ENCODE results near the gene CROCC2.

CROCC2 gene

GRCh38 chr2:240906141-240906910 lies at the start of gene CROCC2:
Gene CROCC2, plus strand, starts transcription at chr2:240906336. Its CDS starts 178 bp downstream, at chr2:240906514.
- no peak for DNase-seq (ENCODE audit: low read depth in 2 of 2)

GRCh38 chr2:240857039-240858008 lies 48.8 kb upstream of the CROCC2 start:
- no peak for DNase-seq (ENCODE audit: low read depth in 2 of 2)

- DNase-seq (ENCODE audit: low read depth in 2 of 2): no peak
Observed at GRCh38 chr2:240858321-240858720, 47.8 kb upstream of the CROCC2 start.

DNA sequence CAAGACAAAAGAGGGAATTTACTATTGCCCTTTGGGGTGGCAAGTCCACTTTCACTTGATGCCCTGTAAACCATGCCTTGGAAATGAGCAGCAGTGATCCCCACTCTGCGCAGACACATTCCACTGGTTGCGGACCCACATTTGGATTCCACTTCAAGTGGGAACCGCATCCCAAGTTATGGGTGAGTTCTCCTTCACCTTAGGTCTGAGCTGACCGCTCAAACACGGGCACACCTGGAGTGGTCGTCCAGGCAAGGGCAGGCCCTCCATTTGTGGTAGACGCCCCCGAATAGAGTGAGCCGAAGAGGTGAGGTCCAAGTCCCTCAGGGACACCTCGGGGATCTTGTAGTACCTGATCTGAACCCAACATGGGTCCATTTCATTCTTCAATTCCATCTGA lies 47.3 kb upstream of the CROCC2 start:
- no peak for DNase-seq (ENCODE audit: low read depth in 2 of 2)

GRCh38 chr2:240861547-240861946 lies 44.6 kb upstream of the CROCC2 start:
- no peak for DNase-seq (ENCODE audit: low read depth in 2 of 2)

GRCh38 chr2:240864475-240864874 lies 41.7 kb upstream of the CROCC2 start:
- DNase-seq (ENCODE audit: low read depth in 2 of 2): no peak

- no peak for DNase-seq (ENCODE audit: low read depth in 2 of 2)
Observed at GRCh38 chr2:240865391-240865790, 40.7 kb upstream of the CROCC2 start.

GRCh38 chr2:240868286-240869108 lies 37.6 kb upstream of the CROCC2 start, which contains the start of gene AGXT:
Gene AGXT, plus strand, starts transcription at chr2:240868824. Its CDS starts 42 bp downstream, at chr2:240868866.
- no peak for DNase-seq (ENCODE audit: low read depth in 2 of 2)

DNA sequence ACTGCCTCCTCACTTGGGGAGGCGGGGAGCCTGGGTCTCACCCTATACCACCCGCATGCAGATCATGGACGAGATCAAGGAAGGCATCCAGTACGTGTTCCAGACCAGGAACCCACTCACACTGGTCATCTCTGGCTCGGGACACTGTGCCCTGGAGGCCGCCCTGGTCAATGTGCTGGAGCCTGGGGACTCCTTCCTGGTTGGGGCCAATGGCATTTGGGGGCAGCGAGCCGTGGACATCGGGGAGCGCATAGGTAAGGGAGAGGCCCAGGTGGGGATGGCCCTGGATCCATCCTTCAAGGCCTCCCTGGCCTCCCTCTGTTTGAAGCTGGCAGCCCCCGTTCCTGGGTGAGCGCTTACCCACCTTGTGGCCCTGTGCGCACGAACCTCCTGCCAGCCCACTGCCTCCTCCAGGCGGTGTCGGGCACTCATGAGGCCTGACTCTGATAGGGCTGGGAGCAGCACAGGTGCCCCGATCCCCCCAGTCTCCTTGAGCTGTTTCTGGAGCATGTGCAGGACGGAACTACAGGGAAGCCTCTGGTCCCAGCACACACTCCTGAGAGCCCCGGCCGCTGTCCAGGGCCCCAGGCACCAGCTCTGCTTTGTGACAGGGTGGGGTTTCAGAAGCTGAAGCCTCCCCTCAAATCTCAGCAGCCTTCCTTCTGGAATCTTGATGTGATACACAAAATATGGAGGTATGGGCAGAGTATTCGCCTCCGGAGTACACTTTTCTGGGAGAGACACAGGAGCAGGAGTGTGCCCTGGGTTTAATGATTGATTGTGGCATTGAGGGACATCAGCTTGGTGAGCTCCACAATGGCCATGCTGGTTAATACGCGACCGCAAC lies 36.8 kb upstream of the CROCC2 start:
- DNase-seq (ENCODE audit: low read depth in 2 of 2): no peak

DNA sequence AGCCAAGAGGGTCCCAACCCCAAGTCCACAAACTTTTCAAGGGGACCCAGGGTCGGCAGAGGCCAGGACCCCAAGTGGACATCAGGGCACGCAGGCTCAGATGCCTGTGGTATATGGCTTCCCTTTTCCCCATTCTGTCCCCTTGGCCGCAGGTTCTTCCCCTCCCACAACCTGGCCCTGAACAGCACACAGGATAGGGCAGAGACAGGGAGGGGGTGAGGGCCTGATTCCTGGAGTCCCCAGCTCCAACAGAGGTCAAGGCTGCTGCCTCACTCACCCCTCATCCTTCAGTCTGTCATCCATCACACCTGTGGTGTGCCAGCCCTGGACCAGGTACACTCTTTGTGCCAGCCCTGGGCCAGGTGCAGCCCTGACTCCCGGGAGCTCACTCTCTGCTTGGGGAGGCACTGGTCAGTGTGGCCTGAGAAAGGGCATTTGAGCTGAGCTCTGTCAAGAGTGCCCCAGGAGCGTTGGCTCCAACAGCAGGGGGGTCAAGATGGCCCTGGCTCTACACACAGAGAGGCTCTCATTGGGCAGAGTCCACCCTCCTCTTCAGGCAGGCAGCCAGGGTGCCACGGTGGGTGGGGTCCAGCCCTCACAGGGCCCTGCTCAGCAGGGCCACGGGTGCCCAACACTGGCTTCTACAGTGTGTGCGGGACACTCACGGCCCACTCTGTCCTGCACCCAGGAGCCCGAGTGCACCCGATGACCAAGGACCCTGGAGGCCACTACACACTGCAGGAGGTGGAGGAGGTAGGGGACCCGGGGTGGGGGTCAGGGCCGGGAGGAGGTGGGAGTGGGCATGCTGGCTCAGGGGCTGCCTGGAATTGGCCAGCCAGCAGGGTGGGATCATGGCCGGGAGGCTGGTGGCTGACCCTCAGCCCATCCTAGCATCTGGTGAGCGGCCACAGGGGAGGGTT lies 35.9 kb upstream of the CROCC2 start:
- no peak for DNase-seq (ENCODE audit: low read depth in 2 of 2)

DNA sequence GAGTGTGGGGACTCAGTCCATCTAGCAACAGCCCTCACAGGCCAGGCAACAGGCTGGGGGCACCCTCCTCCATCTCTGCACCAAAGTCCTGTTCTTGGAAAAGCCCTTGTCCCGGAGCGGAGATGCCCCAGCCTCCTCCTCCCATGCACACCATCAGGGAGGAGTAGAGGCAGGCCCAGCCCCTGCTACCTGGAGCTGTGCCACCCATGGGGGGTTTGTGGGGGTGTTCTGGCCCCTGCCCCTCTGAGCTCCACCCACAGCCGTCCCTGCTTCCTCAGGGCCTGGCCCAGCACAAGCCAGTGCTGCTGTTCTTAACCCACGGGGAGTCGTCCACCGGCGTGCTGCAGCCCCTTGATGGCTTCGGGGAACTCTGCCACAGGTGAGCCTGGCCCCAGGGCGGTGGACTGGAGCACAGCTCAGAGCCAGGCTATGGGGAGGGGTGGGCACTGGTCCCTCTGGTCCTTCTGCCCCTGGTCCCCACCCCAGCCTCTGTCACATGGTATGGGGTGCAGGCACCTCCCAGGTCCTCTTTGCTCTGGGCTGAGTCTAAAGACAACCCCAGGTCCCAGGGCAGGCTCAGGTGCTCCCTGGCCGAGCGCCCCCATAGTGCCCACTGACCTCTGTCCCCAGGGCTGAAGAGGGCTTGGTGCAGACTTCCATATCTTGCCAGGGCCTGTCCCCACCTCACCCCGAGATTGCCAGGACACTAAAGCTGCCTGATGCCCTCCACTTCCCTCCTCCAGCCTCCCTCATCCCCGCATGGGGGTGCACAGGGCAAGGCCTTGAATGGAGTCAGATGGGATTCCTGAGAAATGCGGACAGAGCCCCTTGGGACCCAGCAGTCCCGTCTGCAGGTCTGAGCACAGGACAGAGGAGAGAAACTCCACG lies 34.8 kb upstream of the CROCC2 start:
- DNase-seq (ENCODE audit: low read depth in 2 of 2): no peak

- no peak for DNase-seq (ENCODE audit: low read depth in 2 of 2)
Observed at GRCh38 chr2:240872317-240873097, 33.6 kb upstream of the CROCC2 start.

DNA sequence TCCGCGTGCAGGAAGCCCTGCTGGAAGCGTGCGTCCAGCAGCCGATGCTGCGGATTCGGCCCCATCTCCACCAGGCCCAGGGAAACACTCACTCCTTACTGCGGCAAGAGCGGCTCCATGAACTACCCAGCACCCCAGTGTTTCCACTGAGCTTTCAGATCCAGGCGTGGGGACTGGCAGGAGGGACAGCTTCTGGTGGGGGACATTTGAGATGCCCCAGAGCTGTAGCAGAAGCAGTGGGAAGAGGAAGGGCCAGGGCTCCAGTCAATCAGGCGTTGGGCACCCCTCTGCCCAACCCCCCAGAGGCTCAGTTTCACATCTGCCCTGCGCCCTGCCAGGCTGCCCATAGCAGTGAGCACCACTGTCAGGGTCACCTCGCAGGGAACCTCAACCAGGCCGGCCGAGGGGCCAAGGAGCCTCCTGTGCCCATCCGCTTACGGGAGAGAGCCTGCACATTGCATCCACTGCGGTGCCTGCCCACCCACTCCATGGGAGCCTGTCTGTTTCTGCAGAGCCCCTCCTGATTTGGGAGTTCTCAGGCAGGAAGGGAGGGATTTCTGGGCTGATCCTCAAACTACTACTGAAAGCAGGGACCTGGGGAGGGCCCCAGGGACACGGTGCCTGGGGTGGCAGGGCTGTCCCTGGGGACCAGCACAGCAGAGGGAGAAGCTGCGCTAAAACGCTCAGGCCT lies 32.9 kb upstream of the CROCC2 start:
- DNase-seq (ENCODE audit: low read depth in 2 of 2): no peak

GRCh38 chr2:240873805-240874714 lies 32.1 kb upstream of the CROCC2 start:
- DNase-seq (ENCODE audit: low read depth in 2 of 2): no peak

DNA sequence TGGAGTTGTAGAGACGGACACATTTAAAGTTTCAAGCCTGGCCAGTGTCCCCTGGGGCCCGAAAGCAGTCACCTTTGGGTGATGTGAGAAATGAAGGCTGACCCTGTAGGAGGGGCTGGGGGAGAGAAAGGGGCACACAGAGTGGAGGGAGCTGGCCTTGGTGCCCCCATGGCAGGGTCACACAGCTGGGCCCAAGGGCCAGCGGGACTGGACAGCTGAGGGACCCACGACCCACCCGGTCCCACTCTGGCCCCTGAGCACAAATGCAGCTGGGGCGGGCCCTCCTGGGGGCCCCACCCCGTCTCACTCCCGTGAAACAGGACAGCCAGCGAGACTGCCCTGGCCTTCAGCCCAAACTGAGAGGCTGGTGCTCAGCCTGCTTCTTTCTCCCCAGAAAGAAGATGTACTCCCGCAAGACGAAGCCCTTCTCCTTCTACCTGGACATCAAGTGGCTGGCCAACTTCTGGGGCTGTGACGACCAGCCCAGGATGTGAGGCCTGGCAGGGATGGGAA lies 31.4 kb upstream of the CROCC2 start:
- no peak for DNase-seq (ENCODE audit: low read depth in 2 of 2)
